Pancreas (tissue), 10 donors: ENCODE results near the gene IGSF11. TPM values are rescaled to one million over a fixed set of nuclear protein-coding genes. Genes with fewer than 3 reads are reported as not detected.

Experiments used
- ATAC-seq, 4 donors: fragments of 200-7000 bp; cut with Tn5 transposase; one replicate each; pipeline versions ENCODE4 v1.8.0 to v1.9.1; 2020; ENCODE audit warnings: mild to moderate bottlenecking in 4 of 4, moderate library complexity in 4 of 4
- DNase-seq, 6 donors: peaks; one replicate each; pipeline ENCODE4 v3.0.0-alpha.2; 2020
- FAIRE-seq: peaks from 2 replicates; lab custom pipeline; 2012; peaks lifted over from hg19 to GRCh38; lab: Jason Lieb, UNC
- H3K27ac ChIP-seq, 4 donors: fragments of 200-600 bp; sonication (generic); 1 replicate in 3 of 4; 2 replicates in 1 of 4; pipeline versions ENCODE4 v1.5.0 to v1.8.0; 2020
- H3K27me3 ChIP-seq, 4 donors: fragments of 200-600 bp; one replicate each; pipeline ENCODE4 v1.8.0; 2021
- H3K36me3 ChIP-seq, 3 donors: fragments of 200-600 bp; sonication (generic) in 1 of 3; one replicate each; pipeline versions ENCODE4 v1.5.0 to v1.8.0; 2020 to 2021
- H3K4me1 ChIP-seq, 3 donors: fragments of 200-600 bp; one replicate each; pipeline ENCODE4 v1.8.0; 2021
- H3K4me3 ChIP-seq, 4 donors: fragments of 200-600 bp; sonication (generic) in 2 of 4; one replicate each; pipeline versions ENCODE4 v1.5.0 to v1.8.0; 2020 to 2021
- H3K9me3 ChIP-seq, 4 donors: fragments of 200-600 bp; one replicate each; pipeline ENCODE4 v1.8.0; 2021
- WGBS, 2 donors: extraction: QIAGEN DNeasy Blood & Tissue Kit; methylation state at CpG; one replicate each; pipeline ENCODE4 v1.1.7; 2013; 5-methylcytosine and 5-hydroxymethylcytosine counted together
- intact Hi-C, 3 donors: fragments of 100-400 bp; cut with DNase I; formaldehyde crosslinking; loops; one replicate each; pipeline versions ENCODE4 v1.11.1 to v1.14.2; 2022
- polyA plus RNA-seq, 2 donors: library from polyadenylated mRNA; stranded (reverse); fragments of 200-250 nt; gene quantifications; one replicate each; pipeline ENCODE4 v1.2.3, GENCODE V29; 2013
- total RNA-seq, 6 donors: library from RNA; stranded (reverse); fragmentation: NEBNext Ultra II Directional in 4 of 6; extraction: Animal tissue kit (Norgen Biotek cat#: 25700) in 4 of 6; gene quantifications; one replicate each; pipeline versions ENCODE4 v1.2.1 to v1.2.4, GENCODE V29; 2021 to 2023
- TF ChIP-seq, protein P1 (sequence below), 4 donors: fragments of 200-600 bp; sonication (generic) in 3 of 4; IDR thresholded peaks; one replicate each; pipeline versions ENCODE4 v1.5.0 to v1.8.0; 2021; ENCODE audit warnings: antibody characterized with exemption in 4 of 4
- donor health status: healthy with polysubstance abuse.
- donor health status: DM: no; HTN: no; CAD: no; lungs with moderate emphysema.
- donor health status: DM: no; HTN: no; CAD: no.
- donor health status: control.
- donor health status: control.
- donor health status: Bipolar disorder and iron deficiency.
- donor health status: DM: yes; HTN: yes; CAD: no.
- donor health status: DM: no; HTN: no; CAD: no.
- donor health status: DM: no; HTN: no; CAD: no.
- donor health status: DM: yes; HTN: yes; CAD: no.

IGSF11 gene
- total and polyA plus RNA-seq, 8 donors, result 1.5 to 6.4 (median 3.3) TPM

DNA sequence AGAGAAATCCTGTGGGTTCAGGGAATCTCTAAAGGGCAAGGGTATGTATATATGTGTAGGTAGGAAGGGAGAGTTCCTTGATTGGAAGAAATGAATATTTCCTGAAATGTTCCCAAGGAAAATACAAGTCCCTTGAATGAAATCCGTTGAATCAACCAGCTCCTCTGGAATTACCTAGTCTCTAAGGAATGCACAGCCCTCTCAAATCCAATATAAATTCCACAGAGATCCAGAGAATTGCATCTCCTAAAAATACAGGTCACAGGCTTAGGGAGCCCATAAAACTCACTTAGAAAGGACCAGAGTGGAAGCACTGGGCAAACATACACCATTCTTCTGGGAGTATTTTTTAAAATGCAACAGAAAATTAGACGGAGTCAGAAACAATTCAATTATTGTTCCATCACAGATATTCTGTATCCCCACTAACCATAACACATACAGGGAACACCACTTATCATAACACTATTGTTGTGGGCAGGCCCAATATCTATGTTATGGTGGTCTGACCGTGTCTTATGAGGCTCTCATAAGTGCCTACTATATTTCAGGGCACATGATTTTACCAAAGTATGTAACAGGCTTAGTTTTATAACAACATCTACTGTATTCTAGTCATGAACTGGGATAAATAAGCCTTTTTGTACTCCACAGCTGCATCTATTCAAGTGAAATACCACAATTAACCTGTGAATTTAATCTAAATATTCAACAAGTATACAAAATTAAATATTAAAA, 43.7 kb downstream of the IGSF11 start:
- H3K9me3 ChIP-seq, result no peaks in the 10 kb centered on the region
- peaks cover 23 to 32% (median 25%) of the 10 kb centered on the region in 3 donors for H3K4me1 ChIP-seq
- 66 to 80% methylated on average over 3 of the region's 3 CpGs for WGBS, 2 donors
- TF ChIP-seq, protein P1, sequence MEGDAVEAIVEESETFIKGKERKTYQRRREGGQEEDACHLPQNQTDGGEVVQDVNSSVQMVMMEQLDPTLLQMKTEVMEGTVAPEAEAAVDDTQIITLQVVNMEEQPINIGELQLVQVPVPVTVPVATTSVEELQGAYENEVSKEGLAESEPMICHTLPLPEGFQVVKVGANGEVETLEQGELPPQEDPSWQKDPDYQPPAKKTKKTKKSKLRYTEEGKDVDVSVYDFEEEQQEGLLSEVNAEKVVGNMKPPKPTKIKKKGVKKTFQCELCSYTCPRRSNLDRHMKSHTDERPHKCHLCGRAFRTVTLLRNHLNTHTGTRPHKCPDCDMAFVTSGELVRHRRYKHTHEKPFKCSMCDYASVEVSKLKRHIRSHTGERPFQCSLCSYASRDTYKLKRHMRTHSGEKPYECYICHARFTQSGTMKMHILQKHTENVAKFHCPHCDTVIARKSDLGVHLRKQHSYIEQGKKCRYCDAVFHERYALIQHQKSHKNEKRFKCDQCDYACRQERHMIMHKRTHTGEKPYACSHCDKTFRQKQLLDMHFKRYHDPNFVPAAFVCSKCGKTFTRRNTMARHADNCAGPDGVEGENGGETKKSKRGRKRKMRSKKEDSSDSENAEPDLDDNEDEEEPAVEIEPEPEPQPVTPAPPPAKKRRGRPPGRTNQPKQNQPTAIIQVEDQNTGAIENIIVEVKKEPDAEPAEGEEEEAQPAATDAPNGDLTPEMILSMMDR (IDR thresholded peaks at IDR 0.05), result no peak
- no peaks in the 10 kb centered on the region for H3K36me3 ChIP-seq
- no peak overlapping the region for H3K4me3 ChIP-seq
- no peak for DNase-seq
- peak overlapping the region in 3 of 4 donors; percentile 3 to 71 (median 6) for H3K27ac ChIP-seq
- FAIRE-seq, result no peak
- H3K27me3 ChIP-seq, result no peaks in the 10 kb centered on the region
- intact Hi-C loops, result no loop called here
- no peak for ATAC-seq

- no peak for ATAC-seq
- H3K9me3 ChIP-seq, result no peaks in the 10 kb centered on the region
- no peak overlapping the region for H3K4me3 ChIP-seq
- no peaks in the 10 kb centered on the region for H3K36me3 ChIP-seq
- no peak for FAIRE-seq
- 60 to 62% methylated on average over 6 of the region's 6 CpGs for WGBS, 2 donors
- H3K4me1 ChIP-seq, result peaks cover 23 to 32% (median 25%) of the 10 kb centered on the region in 3 donors
- intact Hi-C loops, result no loop called here
- no peaks in the 10 kb centered on the region for H3K27me3 ChIP-seq
- TF ChIP-seq, protein P1 (IDR thresholded peaks at IDR 0.05), result no peak
- no peak for DNase-seq
- peak overlapping the region in 1 of 4 donors; percentile 60 for H3K27ac ChIP-seq
These were observed 46.2 kb downstream of the IGSF11 start for GRCh38 chr3:118988198-118989130.

DNA sequence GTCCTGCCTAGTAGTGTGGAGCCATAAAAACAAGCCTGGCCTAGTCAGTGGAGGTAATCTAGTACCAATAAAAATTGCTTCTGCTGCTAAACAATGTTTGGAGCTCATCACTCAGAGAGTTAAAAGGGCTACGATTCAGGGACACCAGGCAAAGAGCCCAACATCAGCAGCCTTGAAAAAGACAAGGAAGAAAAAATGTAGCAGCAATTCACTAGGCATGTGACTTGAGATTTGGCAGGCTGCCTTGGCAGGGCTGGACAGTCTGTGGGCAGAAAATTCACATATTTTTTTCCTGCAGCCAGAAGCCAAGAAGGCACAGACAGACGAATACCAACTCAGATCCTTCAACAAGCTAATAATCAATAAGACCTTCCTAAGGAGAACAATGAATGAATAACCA, 47.2 kb downstream of the IGSF11 start:
- peak; percentile 78 to 90 (median 83) for DNase-seq
- WGBS, 2 donors, result 3% methylated on average over 2 of the region's 2 CpGs
- peak; percentile 80 to 92 (median 87) for ATAC-seq
- intact Hi-C loops, result no loop called here
- no peak for FAIRE-seq
- peak overlapping the region in 3 of 4 donors; percentile 20 to 60 (median 42) for H3K27ac ChIP-seq
- no peaks in the 10 kb centered on the region for H3K27me3 ChIP-seq
- TF ChIP-seq, protein P1 (IDR thresholded peaks at IDR 0.05), result no peak
- no peaks in the 10 kb centered on the region for H3K9me3 ChIP-seq
- H3K36me3 ChIP-seq, result no peaks in the 10 kb centered on the region
- no peak overlapping the region for H3K4me3 ChIP-seq
- peaks cover 22 to 26% (median 23%) of the 10 kb centered on the region in 3 donors for H3K4me1 ChIP-seq

- WGBS, 2 donors, result 75 to 81% methylated on average over 2 of the region's 2 CpGs
- Histone ChIP-seq H3K4me1 (peaks cover 16 to 22% (median 17%) of the 10 kb centered on the region in 3 donors), H3K4me3 (no peak overlapping the region), H3K27me3 (no peaks in the 10 kb centered on the region), H3K9me3 (no peaks in the 10 kb centered on the region), H3K36me3 (no peaks in the 10 kb centered on the region), H3K27ac (peak overlapping the region in 3 of 4 donors; percentile 20 to 60 (median 42))
- TF ChIP-seq, protein P1 (IDR thresholded peaks at IDR 0.05), result no peak
- ATAC-seq (no peak), DNase-seq (no peak), FAIRE-seq (no peak)
- intact Hi-C loops, result no loop called here
These were observed 47.9 kb downstream of the IGSF11 start for GRCh38 chr3:118986734-118987133.
